ENCODE measurements around the gene PTTG1. TPM values are rescaled to one million over a fixed set of nuclear protein-coding genes. Genes with fewer than 3 reads are reported as not detected.

Gene PTTG1
- total RNA-seq: 10 to 100 TPM in 3 of 4 donors, 1 to 10 TPM in 1; 9.1 to 36.3 (median 14.4) TPM

GRCh38 chr5:160421625-160422258 is at the start of gene PTTG1:
Gene PTTG1, plus strand, starts transcription at chr5:160421855. Its CDS starts 458 bp downstream, at chr5:160422313.
- peak within 1 kb of the TSS; percentile 49 to 82 (median 70) for H3K27ac ChIP-seq
- peaks cover 0 to 31% (median 2%) of the 10 kb centered on the region in 4 donors for H3K4me1 ChIP-seq
- peak within 1 kb of the TSS; percentile 42 to 73 (median 68) for H3K4me3 ChIP-seq
- H3K36me3 ChIP-seq: no peaks in the 10 kb centered on the region
- peak; percentile 97 to 98 (median 97) for DNase-seq
- H3K9me3 ChIP-seq: no peaks in the 10 kb centered on the region
- TF ChIP-seq POLR2A (IDR thresholded peaks at IDR 0.05): no peak
- TF ChIP-seq CTCF (IDR thresholded peaks at IDR 0.05): no peak
- no peaks in the 10 kb centered on the region for H3K27me3 ChIP-seq

GRCh38 chr5:160375166-160375565 is 46.5 kb upstream of the PTTG1 start:
- Histone ChIP-seq H3K27me3 (no peaks in the 10 kb centered on the region), H3K36me3 (no peaks in the 10 kb centered on the region), H3K4me3 (no peak overlapping the region), H3K9me3 (no peaks in the 10 kb centered on the region), H3K27ac (no peak overlapping the region), H3K4me1 (no peaks in the 10 kb centered on the region)
- DNase-seq: no peak
- TF ChIP-seq CTCF (IDR thresholded peaks at IDR 0.05): no peak

GRCh38 chr5:160375701-160376100 is 46.0 kb upstream of the PTTG1 start:
- Histone ChIP-seq H3K27me3 (no peaks in the 10 kb centered on the region), H3K4me1 (no peaks in the 10 kb centered on the region), H3K4me3 (no peak overlapping the region), H3K9me3 (no peaks in the 10 kb centered on the region), H3K36me3 (no peaks in the 10 kb centered on the region), H3K27ac (no peak overlapping the region)
- no peak for TF ChIP-seq CTCF (IDR thresholded peaks at IDR 0.05)
- TF ChIP-seq POLR2A (IDR thresholded peaks at IDR 0.05): no peak
- no peak for DNase-seq

GRCh38 chr5:160376416-160376815 is 45.2 kb upstream of the PTTG1 start:
- Histone ChIP-seq H3K9me3 (no peaks in the 10 kb centered on the region), H3K36me3 (no peaks in the 10 kb centered on the region), H3K4me1 (no peaks in the 10 kb centered on the region), H3K27ac (no peak overlapping the region), H3K27me3 (no peaks in the 10 kb centered on the region), H3K4me3 (no peak overlapping the region)
- DNase-seq: no peak
- TF ChIP-seq CTCF (IDR thresholded peaks at IDR 0.05) (no peak), POLR2A (IDR thresholded peaks at IDR 0.05) (no peak)

- H3K4me3 ChIP-seq: no peak overlapping the region
- H3K27ac ChIP-seq: no peak overlapping the region
- no peak for TF ChIP-seq CTCF (IDR thresholded peaks at IDR 0.05)
- no peak for TF ChIP-seq POLR2A (IDR thresholded peaks at IDR 0.05)
- H3K27me3 ChIP-seq: no peaks in the 10 kb centered on the region
- H3K4me1 ChIP-seq: no peaks in the 10 kb centered on the region
- no peaks in the 10 kb centered on the region for H3K36me3 ChIP-seq
- H3K9me3 ChIP-seq: no peaks in the 10 kb centered on the region
- no peak for DNase-seq
These were observed 44.0 kb upstream of the PTTG1 start for GRCh38 chr5:160377651-160378050.

All from Peyer's patch (tissue), 4 donors.